ENCODE data around the gene VOPP1. TPM values are rescaled to one million over a fixed set of nuclear protein-coding genes. Genes with fewer than 3 reads are reported as not detected.
A peak's percentile ranks its signal among the peaks of the same experiment; 100 is the strongest.
"Not testable (repeated sequence)": the region's sequence is repeated elsewhere in the genome, so short reads cannot be mapped to it uniquely, and the experiment has no call there.

The VOPP1 gene
- 45.4 and 56.4 TPM in 2 replicates for total RNA-seq (2014; rRNA removed; shearing (Covaris generic); ENCODE audit: low replicate concordance)

GRCh38 chr7:55572378-55573233, at the start of gene VOPP1:
Gene VOPP1 (minus strand): TSS chr7:55572502. CDS start chr7:55572324, 178 bp downstream.
- H3K4me3 ChIP-seq, result peak within 1 kb of the TSS; percentile 85
- no peaks in the 10 kb centered on the region for H3K27me3 ChIP-seq
- no peaks in the 10 kb centered on the region for H3K9me3 ChIP-seq
- H3K36me3 ChIP-seq, result peaks cover 5% of the 10 kb centered on the region; the same call in 1 of the 2 replicates
- DNase-seq, result peak; percentile 71

GRCh38 chr7:55618913-55619312, 46.6 kb upstream of the VOPP1 start:
- Histone ChIP-seq H3K9me3 (no peaks in the 10 kb centered on the region), H3K4me3 (no peak overlapping the region), H3K36me3 (no peaks in the 10 kb centered on the region), H3K27me3 (no peaks in the 10 kb centered on the region)
- no peak for DNase-seq

GRCh38 chr7:55614365-55615064, 42.2 kb upstream of the VOPP1 start:
- H3K27me3 ChIP-seq, H3K36me3 ChIP-seq, DNase-seq: not testable (repeated sequence)

GRCh38 chr7:55609726-55610125, 37.4 kb upstream of the VOPP1 start:
- DNase-seq, H3K4me3 ChIP-seq, H3K27me3 ChIP-seq, H3K36me3 ChIP-seq, H3K9me3 ChIP-seq: not testable (repeated sequence)

More at GRCh38 chr7:55614365-55615064, 42.2 kb upstream of the VOPP1 start:
- H3K9me3 ChIP-seq, H3K4me3 ChIP-seq: not testable (repeated sequence)

- H3K36me3 ChIP-seq, H3K27me3 ChIP-seq, H3K9me3 ChIP-seq, DNase-seq, H3K4me3 ChIP-seq: not testable (repeated sequence)
Observed at GRCh38 chr7:55605661-55606060, 33.4 kb upstream of the VOPP1 start.

- DNase-seq, H3K27me3 ChIP-seq, H3K9me3 ChIP-seq, H3K4me3 ChIP-seq, H3K36me3 ChIP-seq: not testable (repeated sequence)
Observed at GRCh38 chr7:55597944-55598499, 25.7 kb upstream of the VOPP1 start.

- not testable (repeated sequence) for DNase-seq, H3K4me3 ChIP-seq, H3K9me3 ChIP-seq, H3K36me3 ChIP-seq, H3K27me3 ChIP-seq
Observed at GRCh38 chr7:55597214-55597739, 25.0 kb upstream of the VOPP1 start.

GRCh38 chr7:55595511-55595910, 23.2 kb upstream of the VOPP1 start:
- Histone ChIP-seq H3K27me3 (no peaks in the 10 kb centered on the region), H3K9me3 (no peaks in the 10 kb centered on the region), H3K4me3 (no peak overlapping the region), H3K36me3 (no peaks in the 10 kb centered on the region)
- no peak for DNase-seq

- Histone ChIP-seq H3K9me3 (no peaks in the 10 kb centered on the region), H3K27me3 (no peaks in the 10 kb centered on the region), H3K36me3 (no peaks in the 10 kb centered on the region), H3K4me3 (no peak overlapping the region)
- DNase-seq, result no peak
Observed at GRCh38 chr7:55594870-55595269, 22.6 kb upstream of the VOPP1 start.

GRCh38 chr7:55594414-55594813, 22.1 kb upstream of the VOPP1 start:
- Histone ChIP-seq H3K27me3 (no peaks in the 10 kb centered on the region), H3K9me3 (no peaks in the 10 kb centered on the region), H3K4me3 (no peak overlapping the region), H3K36me3 (no peaks in the 10 kb centered on the region)
- no peak for DNase-seq

GRCh38 chr7:55593515-55594318, 21.4 kb upstream of the VOPP1 start:
- no peak overlapping the region for H3K4me3 ChIP-seq
- H3K9me3 ChIP-seq, result no peaks in the 10 kb centered on the region
- peak; percentile 58 for DNase-seq
- no peaks in the 10 kb centered on the region for H3K27me3 ChIP-seq
- no peaks in the 10 kb centered on the region for H3K36me3 ChIP-seq

- no peak for DNase-seq
- Histone ChIP-seq H3K27me3 (no peaks in the 10 kb centered on the region), H3K9me3 (no peaks in the 10 kb centered on the region), H3K4me3 (no peak overlapping the region), H3K36me3 (no peaks in the 10 kb centered on the region)
Observed at GRCh38 chr7:55593172-55593514, 20.8 kb upstream of the VOPP1 start.

- Histone ChIP-seq H3K9me3 (no peaks in the 10 kb centered on the region), H3K27me3 (no peaks in the 10 kb centered on the region), H3K36me3 (no peaks in the 10 kb centered on the region), H3K4me3 (no peak overlapping the region)
- no peak for DNase-seq
Observed at GRCh38 chr7:55592492-55592891, 20.2 kb upstream of the VOPP1 start.

- no peaks in the 10 kb centered on the region for H3K9me3 ChIP-seq
- no peak for DNase-seq
- H3K4me3 ChIP-seq, result no peak overlapping the region
- H3K27me3 ChIP-seq, result no peaks in the 10 kb centered on the region
- no peaks in the 10 kb centered on the region for H3K36me3 ChIP-seq
Observed at GRCh38 chr7:55591282-55591931, 19.1 kb upstream of the VOPP1 start.

GRCh38 chr7:55590517-55591281, 18.4 kb upstream of the VOPP1 start:
- Histone ChIP-seq H3K9me3 (no peaks in the 10 kb centered on the region), H3K36me3 (no peaks in the 10 kb centered on the region), H3K4me3 (no peak overlapping the region), H3K27me3 (no peaks in the 10 kb centered on the region)
- DNase-seq, result no peak

Measured in MG63 (cell line).